ENCODE results near the gene FYN.

DNA sequence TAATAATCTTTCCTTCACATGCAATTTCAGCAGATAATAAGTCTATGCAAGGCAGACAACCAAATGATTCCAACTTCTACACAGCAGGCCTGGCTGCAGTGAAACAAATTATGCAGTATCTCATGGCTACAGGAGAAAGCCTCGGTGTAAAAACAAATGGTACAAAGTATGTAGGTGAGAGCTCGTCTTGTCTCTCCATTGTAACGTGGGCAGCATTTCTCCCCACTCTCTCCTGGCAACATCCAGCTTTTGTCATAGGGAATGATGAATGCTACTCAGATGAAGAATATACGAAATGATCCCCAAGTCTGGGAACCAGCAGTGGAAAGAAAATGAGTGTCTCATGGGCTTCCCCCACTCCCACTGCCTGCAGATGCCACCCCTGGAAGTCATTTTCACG lies 32.4 kb downstream of the FYN start:
- TF ChIP-seq ZBTB44 (tag by site-specific recombination; IDR thresholded peaks at IDR 0.05), result no peak
- TF ChIP-seq, protein P1, sequence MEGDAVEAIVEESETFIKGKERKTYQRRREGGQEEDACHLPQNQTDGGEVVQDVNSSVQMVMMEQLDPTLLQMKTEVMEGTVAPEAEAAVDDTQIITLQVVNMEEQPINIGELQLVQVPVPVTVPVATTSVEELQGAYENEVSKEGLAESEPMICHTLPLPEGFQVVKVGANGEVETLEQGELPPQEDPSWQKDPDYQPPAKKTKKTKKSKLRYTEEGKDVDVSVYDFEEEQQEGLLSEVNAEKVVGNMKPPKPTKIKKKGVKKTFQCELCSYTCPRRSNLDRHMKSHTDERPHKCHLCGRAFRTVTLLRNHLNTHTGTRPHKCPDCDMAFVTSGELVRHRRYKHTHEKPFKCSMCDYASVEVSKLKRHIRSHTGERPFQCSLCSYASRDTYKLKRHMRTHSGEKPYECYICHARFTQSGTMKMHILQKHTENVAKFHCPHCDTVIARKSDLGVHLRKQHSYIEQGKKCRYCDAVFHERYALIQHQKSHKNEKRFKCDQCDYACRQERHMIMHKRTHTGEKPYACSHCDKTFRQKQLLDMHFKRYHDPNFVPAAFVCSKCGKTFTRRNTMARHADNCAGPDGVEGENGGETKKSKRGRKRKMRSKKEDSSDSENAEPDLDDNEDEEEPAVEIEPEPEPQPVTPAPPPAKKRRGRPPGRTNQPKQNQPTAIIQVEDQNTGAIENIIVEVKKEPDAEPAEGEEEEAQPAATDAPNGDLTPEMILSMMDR (tag by site-specific recombination; IDR thresholded peaks at IDR 0.05), result no peak
- no peak for TF ChIP-seq ZBTB8A (tag by site-specific recombination; IDR thresholded peaks at IDR 0.05)
- TF ChIP-seq ZBTB21 (tag by site-specific recombination; IDR thresholded peaks at IDR 0.05), result no peak
- no peak for TF ChIP-seq ZNF23 (tag by site-specific recombination; IDR thresholded peaks at IDR 0.05; ENCODE audit: borderline replicate concordance)
- TF ChIP-seq RBAK (tag by site-specific recombination; IDR thresholded peaks at IDR 0.05), result no peak
- no peak for TF ChIP-seq ZNF621 (tag by site-specific recombination; IDR thresholded peaks at IDR 0.05)
- TF ChIP-seq ZNF792 (tag by site-specific recombination; IDR thresholded peaks at IDR 0.05), result no peak
- no peak for TF ChIP-seq HOXA7 (CRISPR knock-in tag; IDR thresholded peaks at IDR 0.05; ENCODE audit: borderline replicate concordance)
- TF ChIP-seq, protein P2, sequence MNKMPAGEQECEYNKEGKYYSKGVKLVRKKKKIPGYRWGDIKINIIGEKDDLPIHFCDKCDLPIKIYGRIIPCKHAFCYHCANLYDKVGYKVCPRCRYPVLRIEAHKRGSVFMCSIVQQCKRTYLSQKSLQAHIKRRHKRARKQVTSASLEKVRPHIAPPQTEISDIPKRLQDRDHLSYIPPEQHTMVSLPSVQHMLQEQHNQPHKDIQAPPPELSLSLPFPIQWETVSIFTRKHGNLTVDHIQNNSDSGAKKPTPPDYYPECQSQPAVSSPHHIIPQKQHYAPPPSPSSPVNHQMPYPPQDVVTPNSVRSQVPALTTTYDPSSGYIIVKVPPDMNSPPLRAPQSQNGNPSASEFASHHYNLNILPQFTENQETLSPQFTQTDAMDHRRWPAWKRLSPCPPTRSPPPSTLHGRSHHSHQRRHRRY (tag by site-specific recombination; IDR thresholded peaks at IDR 0.05), result no peak

Data from HEK293 (cell line).